Measurements from ENCODE around the gene MSRB1. TPM values are rescaled to one million over a fixed set of nuclear protein-coding genes. Genes with fewer than 3 reads are reported as not detected.

MSRB1 gene
- total RNA-seq, 3 donors from 2014 or later: 34.8 to 46.3 (median 40.5) TPM

Other genes starting within 250 kb of the MSRB1 start
- gene MAPK8IP3, start 237.0 kb downstream of the MSRB1 start, total RNA-seq: 10 to 100 TPM; 76.2 to 82.5 (median 79.4) TPM
- gene NME3, start 171.7 kb downstream of the MSRB1 start, total RNA-seq: 10 to 100 TPM; 49.1 to 66.0 (median 56.0) TPM
- 10 to 100 TPM; 18.4 to 43.1 (median 24.7) TPM for gene EME2, start 170.4 kb downstream of the MSRB1 start, total RNA-seq
- gene MRPS34, start 170.1 kb downstream of the MSRB1 start, total RNA-seq: 100 to 1,000 TPM in 1 of 3 donors, 10 to 100 TPM in 2; 89.1 to 107 (median 91.0) TPM
- gene SPSB3, start 160.6 kb downstream of the MSRB1 start, total RNA-seq: 10 to 100 TPM; 39.7 to 56.5 (median 52.2) TPM
- 10 to 100 TPM; 32.1 to 43.1 (median 39.3) TPM for gene NUBP2, start 160.2 kb downstream of the MSRB1 start, total RNA-seq
- gene IGFALS, start 149.5 kb downstream of the MSRB1 start, total RNA-seq: 1 to 10 TPM in 2 of 3 donors, under 1 TPM in 1; 0.51 to 1.9 (median 1.8) TPM
- 10 to 100 TPM; 63.4 to 94.8 (median 68.0) TPM for gene HAGH, start 116.4 kb downstream of the MSRB1 start, total RNA-seq
- 10 to 100 TPM; 31.4 to 59.6 (median 54.6) TPM for gene FAHD1, start 116.0 kb downstream of the MSRB1 start, total RNA-seq
- gene MEIOB, start 71.0 kb downstream of the MSRB1 start, total RNA-seq: not detected
- gene HS3ST6, start 24.8 kb downstream of the MSRB1 start, total RNA-seq: 1 to 10 TPM; 2.5 to 3.1 (median 2.6) TPM
- gene RPL3L, start 11.5 kb upstream of the MSRB1 start, total RNA-seq: not detected
- 100 to 1,000 TPM; 204 to 212 (median 210) TPM for gene NDUFB10, start 16.3 kb upstream of the MSRB1 start, total RNA-seq
- gene RPS2, start 21.6 kb upstream of the MSRB1 start, total RNA-seq: 1,000 to 10,000 TPM; 1,284 to 2,138 (median 1,849) TPM
- not detected for gene RNF151, start 23.7 kb upstream of the MSRB1 start, total RNA-seq
- 10 to 100 TPM; 21.6 to 25.5 (median 24.0) TPM for gene TBL3, start 28.9 kb upstream of the MSRB1 start, total RNA-seq
- gene NOXO1, start 38.3 kb upstream of the MSRB1 start, total RNA-seq: 10 to 100 TPM; 12.2 to 39.9 (median 27.1) TPM
- 10 to 100 TPM; 42.1 to 75.5 (median 68.8) TPM for gene GFER, start 41.0 kb upstream of the MSRB1 start, total RNA-seq
- 1 to 10 TPM; 1.3 to 7.9 (median 1.5) TPM for gene SYNGR3, start 46.8 kb upstream of the MSRB1 start, total RNA-seq
- 10 to 100 TPM; 41.9 to 45.4 (median 42.4) TPM for gene ZNF598, start 66.6 kb upstream of the MSRB1 start, total RNA-seq
- 1 to 10 TPM in 1 of 3 donors, under 1 TPM in 2; 0.32 to 2.1 (median 0.60) TPM for gene NPW, start 76.6 kb upstream of the MSRB1 start, total RNA-seq
- gene NHERF2, start 83.7 kb upstream of the MSRB1 start, total RNA-seq: 10 to 100 TPM; 54.5 to 65.4 (median 60.0) TPM
- 10 to 100 TPM; 23.5 to 28.2 (median 24.5) TPM for gene NTHL1, start 104.6 kb upstream of the MSRB1 start, total RNA-seq
- gene TSC2, start 104.8 kb upstream of the MSRB1 start, total RNA-seq: 100 to 1,000 TPM; 140 to 161 (median 150) TPM
- 100 to 1,000 TPM in 1 of 3 donors, 10 to 100 TPM in 2; 63.9 to 233 (median 80.8) TPM for gene PKD1, start 192.7 kb upstream of the MSRB1 start, total RNA-seq
- gene RAB26, start 205.4 kb upstream of the MSRB1 start, total RNA-seq: 10 to 100 TPM in 2 of 3 donors, 1 to 10 TPM in 1; 3.8 to 28.3 (median 15.7) TPM
- 100 to 1,000 TPM in 1 of 3 donors, 10 to 100 TPM in 2; 91.5 to 104 (median 94.0) TPM for gene TRAF7, start 212.6 kb upstream of the MSRB1 start, total RNA-seq